GM21737 (cell line): ENCODE results near the gene FGF12.

Experiments used
- ATAC-seq: cut with Tn5 transposase; IDR thresholded peaks from one replicate; pipeline ENCODE4 v1.9.1; 2021; ENCODE audit warnings: mild to moderate bottlenecking, moderate library complexity; ENCODE audit not compliant: unreplicated experiment

The FGF12 gene

GRCh38 chr3:192277477-192277876 lies 449.9 kb downstream of the FGF12 start:
- ATAC-seq, result no peak

DNA sequence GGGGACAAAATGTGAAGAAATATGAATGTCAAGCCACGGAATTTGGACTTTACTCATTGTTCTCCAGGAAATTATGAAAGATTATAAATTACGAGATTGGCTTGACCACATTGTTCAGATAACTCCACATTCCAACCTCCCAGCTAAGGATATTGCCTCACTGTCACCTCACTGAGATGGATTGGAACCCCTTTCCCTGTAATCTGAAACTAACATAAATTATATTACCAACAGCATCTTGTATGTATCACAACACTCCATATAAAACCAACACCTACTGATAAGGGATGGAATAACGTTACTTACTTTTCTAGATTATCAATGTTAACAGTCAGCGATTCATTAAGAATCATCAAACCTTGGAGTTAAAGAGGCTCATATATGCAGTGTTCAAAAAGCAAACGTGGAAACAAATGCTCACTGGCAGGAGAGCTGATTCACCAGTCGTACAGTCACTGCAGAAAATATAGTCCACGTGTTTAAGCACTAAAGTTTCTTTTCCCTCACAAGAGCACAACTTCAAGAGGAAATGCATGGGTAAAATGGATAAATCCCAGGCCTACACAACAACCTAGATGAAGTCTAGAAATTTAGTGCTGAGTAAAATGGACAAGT lies 451.5 kb downstream of the FGF12 start:
- no peak for ATAC-seq

GRCh38 chr3:192273697-192274010 lies 453.7 kb downstream of the FGF12 start:
- ATAC-seq, result no peak

DNA sequence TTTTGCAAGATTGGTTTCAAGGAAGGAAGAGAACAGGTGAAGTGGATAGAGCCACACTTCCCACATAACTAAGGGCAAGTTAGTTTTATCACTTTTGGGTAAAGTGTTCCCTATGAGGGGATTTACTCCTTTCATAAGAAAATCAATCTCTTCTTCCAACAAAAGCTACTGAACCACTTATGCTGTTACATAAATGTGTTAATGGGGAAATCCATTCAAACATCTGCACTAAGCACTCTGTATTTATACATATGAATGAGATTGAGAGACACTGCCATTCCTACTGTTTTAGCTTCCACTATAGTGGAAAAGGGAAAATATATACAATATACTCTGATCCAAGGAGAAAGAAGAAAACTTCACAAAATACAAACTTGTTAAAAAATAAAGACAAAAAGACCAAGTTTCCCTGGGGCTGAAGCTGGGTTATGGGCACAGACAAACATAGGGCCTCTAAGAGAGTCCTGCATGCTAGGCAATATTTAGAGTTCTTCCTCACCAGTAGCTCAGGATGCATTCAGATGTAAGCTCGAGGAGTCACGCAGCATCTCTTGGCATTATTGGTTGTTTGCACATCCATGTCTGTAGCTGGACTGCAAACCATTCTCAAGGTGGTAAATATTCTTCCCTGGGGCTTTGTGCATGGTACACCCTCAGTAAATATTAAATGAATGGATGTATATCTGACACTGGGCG lies 454.2 kb downstream of the FGF12 start:
- no peak for ATAC-seq

GRCh38 chr3:192262001-192262400 lies 465.3 kb downstream of the FGF12 start:
- ATAC-seq, result no peak

DNA sequence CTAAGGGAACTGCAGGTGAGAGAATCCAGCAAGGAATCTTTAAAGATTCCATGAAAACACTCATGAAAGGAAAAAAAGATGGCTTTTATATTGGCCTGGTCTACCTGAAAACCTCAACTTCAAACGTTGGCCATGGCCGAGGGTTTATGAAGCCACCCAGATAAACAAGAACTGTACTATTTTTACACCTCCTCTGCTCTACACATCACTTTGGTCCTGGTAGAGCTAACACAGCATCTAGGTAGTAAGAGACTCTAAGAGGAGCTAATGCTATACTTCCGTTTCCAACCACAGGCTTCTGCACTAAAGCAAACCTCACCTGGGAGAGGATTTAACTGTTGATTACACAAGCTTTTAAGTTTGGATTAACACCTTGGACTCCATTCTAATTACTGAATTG lies 466.2 kb downstream of the FGF12 start:
- no peak for ATAC-seq

DNA sequence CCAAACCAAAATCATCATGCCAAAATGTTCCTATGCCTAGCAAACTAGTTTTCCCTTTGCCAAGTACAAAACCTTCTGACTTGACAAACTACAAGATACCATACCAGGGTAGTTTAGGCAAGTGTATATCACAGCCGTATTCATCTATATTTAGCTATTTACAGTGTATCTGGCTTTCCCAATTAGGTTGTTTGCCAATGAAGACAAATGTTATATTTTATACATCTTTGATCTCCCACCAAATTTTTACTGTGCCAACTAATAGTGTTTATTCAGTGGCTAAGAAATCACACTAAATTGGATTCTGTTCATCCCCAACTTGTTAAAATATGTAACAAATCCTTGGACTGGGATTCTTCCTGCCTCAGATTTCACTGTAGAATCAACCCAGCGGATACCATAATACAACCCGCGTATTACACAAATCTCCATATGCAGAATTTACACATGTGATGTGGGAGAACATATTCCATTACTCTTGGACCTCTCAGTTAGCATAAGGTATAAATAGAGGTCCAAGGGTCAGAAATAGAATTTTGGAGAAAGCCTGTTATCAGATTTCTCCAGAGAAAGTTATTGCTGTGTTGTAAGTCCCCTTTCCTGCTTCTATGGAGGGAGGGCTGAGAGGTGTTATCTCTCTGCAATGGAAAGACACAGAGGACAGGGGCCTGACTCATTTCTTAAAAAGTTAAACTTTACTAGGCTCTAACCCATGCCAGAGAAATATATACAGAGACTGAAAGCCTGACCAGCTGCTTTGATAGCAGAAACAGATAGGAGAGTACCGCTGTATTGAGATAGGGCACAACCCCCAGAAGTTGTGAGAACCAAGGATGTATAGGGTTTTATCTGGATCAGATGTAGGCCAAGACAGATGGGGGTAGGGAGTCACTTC lies 467.0 kb downstream of the FGF12 start:
- no peak for ATAC-seq

DNA sequence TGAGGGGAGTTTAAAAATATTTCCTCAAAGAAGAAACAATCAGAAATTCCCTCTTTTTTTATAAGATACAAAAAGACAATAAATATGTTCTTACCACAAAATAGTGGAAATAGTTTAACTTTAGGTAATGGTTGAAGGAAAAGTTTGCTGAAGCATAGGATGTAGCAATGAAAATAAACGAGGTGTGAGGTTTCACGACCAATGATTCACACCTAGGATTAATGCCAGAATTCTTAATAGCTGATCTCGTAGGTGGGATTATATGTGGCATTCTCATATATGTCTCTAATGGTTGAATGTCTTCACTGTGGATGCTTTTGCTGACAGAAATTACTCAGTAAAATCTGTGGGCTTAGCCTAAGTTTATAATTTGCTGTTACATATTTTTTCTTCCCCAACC lies 467.7 kb downstream of the FGF12 start:
- no peak for ATAC-seq

- ATAC-seq, result no peak
Observed at GRCh38 chr3:192258721-192259120, 468.6 kb downstream of the FGF12 start.

DNA sequence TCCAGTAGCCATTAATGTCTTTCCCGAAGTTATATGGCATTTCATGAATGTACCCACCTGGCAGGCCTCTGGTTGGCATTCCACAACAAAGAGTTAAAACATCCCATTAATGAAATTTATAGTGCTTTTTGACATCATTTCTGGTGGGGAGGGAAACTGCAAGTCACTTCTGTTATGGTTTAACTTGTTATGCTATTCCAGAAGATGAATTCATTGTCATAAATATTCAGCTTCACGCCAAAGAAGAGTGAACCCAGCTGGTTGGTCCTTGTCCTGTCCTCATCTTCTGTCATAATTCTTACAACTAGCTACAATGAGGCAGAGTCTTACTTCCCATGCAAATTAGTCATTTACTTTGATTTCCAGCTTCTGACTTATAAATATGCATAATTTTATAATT lies 471.5 kb downstream of the FGF12 start:
- ATAC-seq, result no peak

- no peak for ATAC-seq
Observed at GRCh38 chr3:192253138-192253887, 474.0 kb downstream of the FGF12 start.

GRCh38 chr3:192249516-192249915 lies 477.8 kb downstream of the FGF12 start:
- no peak for ATAC-seq

DNA sequence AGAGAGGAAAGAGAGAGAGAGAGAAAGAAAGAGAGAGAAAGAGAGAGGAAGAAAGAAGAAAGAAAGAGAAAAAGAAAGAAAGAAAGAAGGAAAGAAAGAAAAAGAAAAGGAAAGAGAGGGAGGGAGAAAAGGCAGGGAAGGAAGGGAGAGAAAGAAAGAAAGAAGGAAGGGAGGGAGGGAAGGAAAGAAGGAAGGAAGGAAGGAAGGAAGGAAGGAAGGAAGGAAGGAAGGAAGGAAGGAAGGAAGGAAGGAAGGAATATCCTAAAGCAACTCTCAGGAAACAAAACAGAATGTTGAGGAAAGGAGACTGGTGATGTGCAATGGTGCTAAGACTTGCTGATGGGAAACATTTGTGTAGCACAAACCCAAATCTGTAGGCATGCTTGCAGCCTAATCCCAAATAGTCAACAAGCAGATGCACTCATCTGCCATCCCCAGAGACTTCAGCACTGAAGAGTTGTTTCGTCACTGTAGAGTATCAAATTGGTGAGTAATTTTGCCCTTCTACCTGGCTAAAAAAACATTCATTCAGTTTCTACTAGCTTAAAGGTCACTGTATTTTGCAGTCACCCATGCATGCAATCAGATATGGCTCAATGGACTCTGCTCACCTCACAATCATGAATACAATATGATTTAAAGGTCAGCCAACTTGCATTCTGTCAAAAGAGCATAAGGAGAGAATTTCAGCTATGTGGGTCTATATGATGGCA lies 480.3 kb downstream of the FGF12 start:
- ATAC-seq, result no peak

GRCh38 chr3:192244591-192244990 lies 482.8 kb downstream of the FGF12 start:
- ATAC-seq, result no peak

- no peak for ATAC-seq
Observed at GRCh38 chr3:192239956-192240355, 487.4 kb downstream of the FGF12 start.

DNA sequence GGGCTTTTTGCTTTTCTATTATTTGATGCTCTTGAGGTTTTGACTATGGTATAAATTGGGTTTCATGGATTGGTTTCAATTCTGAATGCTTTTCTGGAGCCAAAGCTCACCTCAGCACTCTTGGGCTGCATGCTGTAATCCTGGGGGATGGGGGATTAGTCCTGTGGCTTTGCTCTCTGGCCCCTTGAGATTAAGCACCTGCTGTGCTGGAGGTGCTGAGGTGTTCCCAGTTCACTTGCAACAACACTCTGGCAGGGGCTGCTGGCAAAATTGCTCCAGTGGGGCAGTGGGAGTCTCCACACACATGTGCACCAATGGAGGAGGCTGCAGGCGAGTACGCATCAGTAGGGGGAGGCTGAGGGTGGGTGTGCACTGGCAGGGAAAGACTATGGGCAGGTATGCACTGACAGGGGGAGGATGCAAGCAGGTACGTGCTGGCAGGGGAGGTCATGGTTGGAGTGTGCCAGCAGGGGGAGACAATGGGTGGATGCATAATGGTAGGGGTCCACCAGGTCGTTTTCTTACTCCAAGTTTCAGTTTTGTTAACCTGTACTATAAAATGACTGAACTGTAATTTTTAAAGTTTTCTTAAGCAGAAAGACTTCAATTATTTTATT lies 489.2 kb downstream of the FGF12 start:
- no peak for ATAC-seq

GRCh38 chr3:192229866-192230265 lies 497.5 kb downstream of the FGF12 start:
- no peak for ATAC-seq

GRCh38 chr3:192224634-192225155 lies 502.6 kb downstream of the FGF12 start:
- ATAC-seq, result no peak

DNA sequence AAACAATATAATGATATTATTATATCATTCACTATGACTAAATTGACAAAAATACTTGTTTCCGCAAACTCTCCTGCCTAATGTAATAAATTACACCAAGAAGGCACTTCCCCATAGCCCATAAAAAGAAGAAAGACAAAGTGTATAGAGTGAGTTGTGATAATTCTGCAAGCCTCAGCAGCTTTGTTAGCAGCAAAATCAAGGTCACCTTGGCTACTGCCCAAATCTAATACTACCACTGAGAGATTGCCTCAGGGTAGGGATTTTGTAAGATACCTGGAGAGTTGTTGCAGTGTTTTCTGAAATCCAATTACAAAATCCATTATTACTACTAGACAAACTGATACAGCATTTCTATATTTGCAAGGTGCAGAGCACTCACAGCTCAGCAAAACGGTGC lies 503.5 kb downstream of the FGF12 start:
- ATAC-seq, result no peak

DNA sequence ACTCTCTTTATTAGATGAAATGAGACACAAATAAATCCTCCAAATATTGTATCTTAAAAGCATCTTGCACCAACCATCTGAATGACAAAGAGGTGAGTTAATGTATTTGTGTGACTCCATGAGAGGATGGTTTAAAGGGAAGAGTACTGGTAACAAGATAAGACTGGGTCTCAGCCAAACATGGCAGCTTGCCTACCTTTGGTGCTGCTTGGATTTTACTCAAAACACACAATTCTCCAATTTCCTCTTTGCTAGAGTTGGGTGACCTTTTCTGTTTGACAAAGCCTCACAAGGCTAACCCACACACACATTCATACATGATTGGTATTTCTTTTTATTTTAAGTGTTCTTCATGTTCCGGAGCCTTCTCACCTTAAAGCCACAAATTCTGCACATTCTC lies 506.4 kb downstream of the FGF12 start:
- ATAC-seq, result no peak
